ENCODE results near the gene CEP152. TPM values are rescaled to one million over a fixed set of nuclear protein-coding genes. Genes with fewer than 3 reads are reported as not detected.

CEP152 gene
- total and polyA plus RNA-seq, 9 of the 15 experiments (the other 6 are each of a cell fraction or from before 2014, with no cell fraction given) = 9.9 to 43.0 (median 23.6) TPM

DNA sequence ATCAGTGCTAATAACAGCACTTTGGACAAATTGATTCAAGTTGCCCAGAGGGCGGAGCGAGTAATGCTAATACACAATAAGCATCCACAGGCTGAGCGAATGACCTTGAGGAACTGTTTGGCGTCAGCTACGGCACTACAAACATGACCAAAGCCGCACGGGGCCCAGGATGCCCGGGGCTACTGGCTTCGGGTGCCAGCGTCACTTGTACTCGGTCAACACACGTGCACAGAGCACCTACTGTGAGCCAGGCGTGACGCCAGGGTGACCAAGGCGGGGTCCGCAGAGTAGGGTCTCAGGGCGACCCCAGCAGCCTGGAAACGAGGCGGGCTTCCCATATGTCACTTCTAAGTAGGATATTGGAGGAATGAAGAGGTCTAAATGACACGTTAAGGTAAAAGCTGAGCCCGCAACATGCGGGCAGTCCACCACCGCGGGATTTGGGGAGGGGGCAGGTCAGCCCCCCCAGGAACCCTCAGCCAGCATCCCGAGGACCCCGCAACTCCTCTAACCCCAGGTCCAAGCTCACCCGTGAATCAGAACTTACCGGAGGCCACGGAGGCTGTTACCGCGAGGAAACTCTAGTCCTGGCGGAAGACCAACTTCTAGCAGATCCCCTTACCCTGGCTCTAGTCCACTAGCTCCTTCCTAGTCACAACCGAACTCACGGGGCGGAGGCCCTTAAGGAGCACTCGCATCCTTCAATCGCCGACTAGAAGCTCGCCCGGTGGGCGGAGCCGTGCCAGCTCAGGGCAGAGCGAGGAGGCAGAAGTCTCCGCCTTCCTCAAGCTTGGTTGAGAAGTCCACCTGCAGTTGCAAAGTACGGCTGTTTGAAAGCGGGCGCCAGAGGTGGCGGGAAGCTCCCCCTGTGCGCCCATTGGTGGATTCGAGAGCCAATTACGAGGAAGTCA, at the start of gene CEP152 (continued):
- TF ChIP-seq, protein P1, sequence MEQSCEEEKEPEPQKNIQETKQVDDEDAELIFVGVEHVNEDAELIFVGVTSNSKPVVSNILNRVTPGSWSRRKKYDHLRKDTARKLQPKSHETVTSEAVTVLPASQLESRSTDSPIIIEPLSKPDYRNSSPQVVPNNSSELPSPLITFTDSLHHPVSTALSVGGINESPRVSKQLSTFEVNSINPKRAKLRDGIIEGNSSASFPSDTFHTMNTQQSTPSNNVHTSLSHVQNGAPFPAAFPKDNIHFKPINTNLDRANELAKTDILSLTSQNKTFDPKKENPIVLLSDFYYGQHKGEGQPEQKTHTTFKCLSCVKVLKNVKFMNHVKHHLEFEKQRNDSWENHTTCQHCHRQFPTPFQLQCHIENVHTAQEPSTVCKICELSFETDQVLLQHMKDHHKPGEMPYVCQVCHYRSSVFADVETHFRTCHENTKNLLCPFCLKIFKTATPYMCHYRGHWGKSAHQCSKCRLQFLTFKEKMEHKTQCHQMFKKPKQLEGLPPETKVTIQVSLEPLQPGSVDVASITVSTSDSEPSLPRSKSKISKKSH (CRISPR knock-in tag; IDR thresholded peaks at IDR 0.05) = no peak
- TF ChIP-seq HMG20A (CRISPR knock-in tag; conservative IDR thresholded peaks at IDR 0.05) = no peak
- TF ChIP-seq, protein P2, sequence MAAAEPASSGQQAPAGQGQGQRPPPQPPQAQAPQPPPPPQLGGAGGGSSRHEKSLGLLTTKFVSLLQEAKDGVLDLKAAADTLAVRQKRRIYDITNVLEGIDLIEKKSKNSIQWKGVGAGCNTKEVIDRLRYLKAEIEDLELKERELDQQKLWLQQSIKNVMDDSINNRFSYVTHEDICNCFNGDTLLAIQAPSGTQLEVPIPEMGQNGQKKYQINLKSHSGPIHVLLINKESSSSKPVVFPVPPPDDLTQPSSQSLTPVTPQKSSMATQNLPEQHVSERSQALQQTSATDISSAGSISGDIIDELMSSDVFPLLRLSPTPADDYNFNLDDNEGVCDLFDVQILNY (CRISPR knock-in tag; IDR thresholded peaks at IDR 0.05) = 0 out of 2 replicates have a peak, but pooled peaks have one; percentile 57
- TF ChIP-seq, protein P3, sequence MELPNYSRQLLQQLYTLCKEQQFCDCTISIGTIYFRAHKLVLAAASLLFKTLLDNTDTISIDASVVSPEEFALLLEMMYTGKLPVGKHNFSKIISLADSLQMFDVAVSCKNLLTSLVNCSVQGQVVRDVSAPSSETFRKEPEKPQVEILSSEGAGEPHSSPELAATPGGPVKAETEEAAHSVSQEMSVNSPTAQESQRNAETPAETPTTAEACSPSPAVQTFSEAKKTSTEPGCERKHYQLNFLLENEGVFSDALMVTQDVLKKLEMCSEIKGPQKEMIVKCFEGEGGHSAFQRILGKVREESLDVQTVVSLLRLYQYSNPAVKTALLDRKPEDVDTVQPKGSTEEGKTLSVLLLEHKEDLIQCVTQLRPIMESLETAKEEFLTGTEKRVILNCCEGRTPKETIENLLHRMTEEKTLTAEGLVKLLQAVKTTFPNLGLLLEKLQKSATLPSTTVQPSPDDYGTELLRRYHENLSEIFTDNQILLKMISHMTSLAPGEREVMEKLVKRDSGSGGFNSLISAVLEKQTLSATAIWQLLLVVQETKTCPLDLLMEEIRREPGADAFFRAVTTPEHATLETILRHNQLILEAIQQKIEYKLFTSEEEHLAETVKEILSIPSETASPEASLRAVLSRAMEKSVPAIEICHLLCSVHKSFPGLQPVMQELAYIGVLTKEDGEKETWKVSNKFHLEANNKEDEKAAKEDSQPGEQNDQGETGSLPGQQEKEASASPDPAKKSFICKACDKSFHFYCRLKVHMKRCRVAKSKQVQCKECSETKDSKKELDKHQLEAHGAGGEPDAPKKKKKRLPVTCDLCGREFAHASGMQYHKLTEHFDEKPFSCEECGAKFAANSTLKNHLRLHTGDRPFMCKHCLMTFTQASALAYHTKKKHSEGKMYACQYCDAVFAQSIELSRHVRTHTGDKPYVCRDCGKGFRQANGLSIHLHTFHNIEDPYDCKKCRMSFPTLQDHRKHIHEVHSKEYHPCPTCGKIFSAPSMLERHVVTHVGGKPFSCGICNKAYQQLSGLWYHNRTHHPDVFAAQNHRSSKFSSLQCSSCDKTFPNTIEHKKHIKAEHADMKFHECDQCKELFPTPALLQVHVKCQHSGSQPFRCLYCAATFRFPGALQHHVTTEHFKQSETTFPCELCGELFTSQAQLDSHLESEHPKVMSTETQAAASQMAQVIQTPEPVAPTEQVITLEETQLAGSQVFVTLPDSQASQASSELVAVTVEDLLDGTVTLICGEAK (IDR thresholded peaks at IDR 0.05) = 0 out of 2 replicates have a peak, but pooled peaks have one; percentile 41
- TF ChIP-seq, protein P3 (CRISPR knock-in tag; IDR thresholded peaks at IDR 0.05) = no peak
- no peak for TF ChIP-seq MAFF (IDR thresholded peaks at IDR 0.05; ENCODE audit: low read length)
- TF ChIP-seq, protein P4, sequence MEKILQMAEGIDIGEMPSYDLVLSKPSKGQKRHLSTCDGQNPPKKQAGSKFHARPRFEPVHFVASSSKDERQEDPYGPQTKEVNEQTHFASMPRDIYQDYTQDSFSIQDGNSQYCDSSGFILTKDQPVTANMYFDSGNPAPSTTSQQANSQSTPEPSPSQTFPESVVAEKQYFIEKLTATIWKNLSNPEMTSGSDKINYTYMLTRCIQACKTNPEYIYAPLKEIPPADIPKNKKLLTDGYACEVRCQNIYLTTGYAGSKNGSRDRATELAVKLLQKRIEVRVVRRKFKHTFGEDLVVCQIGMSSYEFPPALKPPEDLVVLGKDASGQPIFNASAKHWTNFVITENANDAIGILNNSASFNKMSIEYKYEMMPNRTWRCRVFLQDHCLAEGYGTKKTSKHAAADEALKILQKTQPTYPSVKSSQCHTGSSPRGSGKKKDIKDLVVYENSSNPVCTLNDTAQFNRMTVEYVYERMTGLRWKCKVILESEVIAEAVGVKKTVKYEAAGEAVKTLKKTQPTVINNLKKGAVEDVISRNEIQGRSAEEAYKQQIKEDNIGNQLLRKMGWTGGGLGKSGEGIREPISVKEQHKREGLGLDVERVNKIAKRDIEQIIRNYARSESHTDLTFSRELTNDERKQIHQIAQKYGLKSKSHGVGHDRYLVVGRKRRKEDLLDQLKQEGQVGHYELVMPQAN (IDR thresholded peaks at IDR 0.05; ENCODE audit: borderline replicate concordance) = 0 out of 2 replicates have a peak, but pooled peaks have one; percentile 25
- TF ChIP-seq BRD4 (IDR thresholded peaks at IDR 0.05) = no peak
- TF ChIP-seq, protein P5, sequence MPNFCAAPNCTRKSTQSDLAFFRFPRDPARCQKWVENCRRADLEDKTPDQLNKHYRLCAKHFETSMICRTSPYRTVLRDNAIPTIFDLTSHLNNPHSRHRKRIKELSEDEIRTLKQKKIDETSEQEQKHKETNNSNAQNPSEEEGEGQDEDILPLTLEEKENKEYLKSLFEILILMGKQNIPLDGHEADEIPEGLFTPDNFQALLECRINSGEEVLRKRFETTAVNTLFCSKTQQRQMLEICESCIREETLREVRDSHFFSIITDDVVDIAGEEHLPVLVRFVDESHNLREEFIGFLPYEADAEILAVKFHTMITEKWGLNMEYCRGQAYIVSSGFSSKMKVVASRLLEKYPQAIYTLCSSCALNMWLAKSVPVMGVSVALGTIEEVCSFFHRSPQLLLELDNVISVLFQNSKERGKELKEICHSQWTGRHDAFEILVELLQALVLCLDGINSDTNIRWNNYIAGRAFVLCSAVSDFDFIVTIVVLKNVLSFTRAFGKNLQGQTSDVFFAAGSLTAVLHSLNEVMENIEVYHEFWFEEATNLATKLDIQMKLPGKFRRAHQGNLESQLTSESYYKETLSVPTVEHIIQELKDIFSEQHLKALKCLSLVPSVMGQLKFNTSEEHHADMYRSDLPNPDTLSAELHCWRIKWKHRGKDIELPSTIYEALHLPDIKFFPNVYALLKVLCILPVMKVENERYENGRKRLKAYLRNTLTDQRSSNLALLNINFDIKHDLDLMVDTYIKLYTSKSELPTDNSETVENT (CRISPR knock-in tag; IDR thresholded peaks at IDR 0.05) = no peak
